Mesenchymal stem cell (in vitro differentiated cells and primary cell): ENCODE results near the gene EHD4.

Source experiments
- DNase-seq: peaks from one replicate; pipeline ENCODE4 v3.0.0-alpha.2; 2013
- H2AFZ ChIP-seq: one replicate; pipeline ENCODE4 v1.6.1; 2013; ENCODE audit warnings: low read depth, mild to moderate bottlenecking, control low read depth, inconsistent platforms, low read length, moderate library complexity
- H2AK5ac ChIP-seq: 2 replicates; pipeline ENCODE4 v1.6.1; 2013; ENCODE audit warnings: low read length, moderate library complexity, mild to moderate bottlenecking, inconsistent platforms; ENCODE audit not compliant: severe bottlenecking
- H2BK120ac ChIP-seq: one replicate; pipeline ENCODE4 v1.6.1; 2013; ENCODE audit warnings: low read depth, mild to moderate bottlenecking, inconsistent platforms, low read length, moderate library complexity
- H2BK12ac ChIP-seq, 2 experiments: one replicate each; pipeline ENCODE4 v1.6.1; 2013; ENCODE audit warnings: inconsistent platforms in 2 of 2, low read length in 2 of 2, mild to moderate bottlenecking in 2 of 2, moderate library complexity in 2 of 2, control low read depth in 1 of 2
- H2BK15ac ChIP-seq: one replicate; pipeline ENCODE4 v1.6.1; 2013; ENCODE audit warnings: mild to moderate bottlenecking, low read depth, inconsistent platforms; ENCODE audit not compliant: poor library complexity, severe bottlenecking
- H2BK5ac ChIP-seq: 2 replicates; pipeline ENCODE4 v1.6.1; 2013; ENCODE audit warnings: low read depth, mild to moderate bottlenecking, low read length, control low read depth, inconsistent platforms; ENCODE audit not compliant: poor library complexity, severe bottlenecking
- H3K14ac ChIP-seq, 2 experiments: one replicate each; pipeline ENCODE4 v1.6.1; 2013; ENCODE audit warnings: inconsistent platforms in 2 of 2, low read length in 2 of 2, control low read depth in 1 of 2, mild to moderate bottlenecking in 1 of 2, moderate library complexity in 1 of 2
- H3K18ac ChIP-seq, 2 experiments: one replicate each; pipeline ENCODE4 v1.6.1; 2013; ENCODE audit warnings: inconsistent platforms in 2 of 2, low read length in 2 of 2, control low read depth in 1 of 2, low read depth in 1 of 2, mild to moderate bottlenecking in 1 of 2
- H3K23ac ChIP-seq, 2 experiments: one replicate each; pipeline ENCODE4 v1.6.1; 2013; ENCODE audit warnings: inconsistent platforms in 2 of 2, low read length in 2 of 2, mild to moderate bottlenecking in 2 of 2, moderate library complexity in 2 of 2, control low read depth in 1 of 2
- H3K27ac ChIP-seq: 2 replicates; pipeline ENCODE4 v1.5.1; 2013; ENCODE audit warnings: mild to moderate bottlenecking, moderate library complexity, low read length, control low read depth, inconsistent platforms; ENCODE audit not compliant: poor library complexity, severe bottlenecking
- H3K27me3 ChIP-seq, 2 experiments: 2 replicates each; pipeline versions ENCODE4 v1.6.1 to v1.7.0; 2013; ENCODE audit warnings: low read length in 2 of 2, mild to moderate bottlenecking in 2 of 2, moderate library complexity in 2 of 2, control low read depth in 1 of 2, inconsistent platforms in 1 of 2; ENCODE audit not compliant: control insufficient read depth in 1 of 2, insufficient read depth in 1 of 2
- H3K36me3 ChIP-seq, 2 experiments: 2 replicates each; pipeline versions ENCODE4 v1.6.1 to v1.7.0; 2013; ENCODE audit warnings: low read length in 2 of 2, control low read depth in 1 of 2, inconsistent platforms in 1 of 2, low read depth in 1 of 2, mild to moderate bottlenecking in 1 of 2; ENCODE audit not compliant: insufficient read depth in 2 of 2, control insufficient read depth in 1 of 2
- H3K4ac ChIP-seq, 2 experiments: one replicate each; pipeline ENCODE4 v1.6.1; 2013; ENCODE audit warnings: inconsistent platforms in 2 of 2, low read length in 2 of 2, mild to moderate bottlenecking in 2 of 2, moderate library complexity in 2 of 2, control low read depth in 1 of 2, low read depth in 1 of 2
- H3K4me1 ChIP-seq: 2 replicates; pipeline ENCODE4 v1.6.1; 2013; ENCODE audit warnings: low read depth, low read length, control low read depth; ENCODE audit not compliant: control insufficient read depth, insufficient read depth
- H3K4me2 ChIP-seq: 2 replicates; pipeline ENCODE4 v1.6.1; 2013; ENCODE audit warnings: low read length, mild to moderate bottlenecking, inconsistent platforms; ENCODE audit not compliant: poor library complexity, severe bottlenecking
- H3K4me3 ChIP-seq, 2 experiments: 2 replicates each; pipeline versions ENCODE4 v1.5.1 to v1.7.0; 2013; ENCODE audit warnings: low read length in 2 of 2, mild to moderate bottlenecking in 2 of 2, control low read depth in 1 of 2, low read depth in 1 of 2; ENCODE audit not compliant: insufficient read depth in 1 of 2
- H3K79me1 ChIP-seq: replicated peaks from 2 replicates; pipeline ENCODE4 v1.6.1; 2013; ENCODE audit warnings: mild to moderate bottlenecking, control low read depth, low read length, inconsistent platforms; ENCODE audit not compliant: poor library complexity, severe bottlenecking
- H3K9ac ChIP-seq: 2 replicates; pipeline ENCODE4 v1.7.0; 2013; ENCODE audit warnings: mild to moderate bottlenecking, low read length, moderate library complexity
- H3K9me3 ChIP-seq: 2 replicates; pipeline ENCODE4 v1.7.0; 2013; ENCODE audit warnings: mild to moderate bottlenecking, low read length; ENCODE audit not compliant: control insufficient read depth
- H4K8ac ChIP-seq: one replicate; pipeline ENCODE4 v1.6.1; 2013; ENCODE audit warnings: inconsistent platforms, mild to moderate bottlenecking, low read length, moderate library complexity
- H4K91ac ChIP-seq: one replicate; pipeline ENCODE4 v1.6.1; 2013; ENCODE audit warnings: mild to moderate bottlenecking, low read length, inconsistent platforms
- WGBS: methylation state at CpG from one replicate; pipeline ENCODE4 v1.1.7; 2013; ENCODE audit warnings: mixed read lengths; 5-methylcytosine and 5-hydroxymethylcytosine counted together

Gene EHD4

DNA sequence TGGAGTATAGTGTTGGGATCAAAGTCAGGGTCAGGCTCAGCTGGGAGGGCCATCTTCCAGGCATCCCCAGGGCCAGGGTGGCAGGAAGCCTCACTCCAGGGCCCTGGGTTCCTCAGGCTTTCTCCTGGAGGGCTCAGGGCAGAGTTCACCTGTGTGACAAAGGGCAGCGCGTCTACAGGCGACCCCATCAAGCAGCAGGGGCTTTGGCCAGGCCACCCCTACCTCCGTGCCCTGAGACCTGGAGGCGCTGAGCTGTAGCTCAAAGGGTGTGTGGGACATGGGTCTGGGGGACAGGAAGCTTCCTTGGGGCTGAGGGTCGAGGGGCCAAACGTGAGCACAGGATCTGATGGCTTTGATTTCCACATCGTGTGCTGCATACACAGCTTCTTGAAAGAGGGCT is 91.3 kb downstream of the EHD4 start:
- Histone ChIP-seq H3K4ac (no peak overlapping the region), H2BK12ac (no peak overlapping the region), H3K14ac (no peak overlapping the region), H3K27me3 (peaks cover 6 to 47% of the 10 kb centered on the region in 2 experiments), H3K23ac (no peak overlapping the region), H3K9me3 (no peaks in the 10 kb centered on the region), H2BK15ac (no peak overlapping the region), H3K36me3 (peaks cover 0 to 62% of the 10 kb centered on the region in 2 experiments), H3K4me3 (no peak overlapping the region), H3K18ac (no peak overlapping the region), H2BK5ac (no peak overlapping the region), H3K79me1 (no peaks in the 10 kb centered on the region), H3K27ac (no peak overlapping the region), H2BK120ac (no peak overlapping the region), H3K4me1 (peaks cover 26% of the 10 kb centered on the region), H2AFZ (no peak overlapping the region), H4K8ac (no peak overlapping the region), H4K91ac (no peak overlapping the region), H3K4me2 (no peak overlapping the region), H2AK5ac (no peak overlapping the region), H3K9ac (no peak overlapping the region)
- no peak for DNase-seq
- 84% methylated on average over 8 of the region's 8 CpGs for WGBS

DNA sequence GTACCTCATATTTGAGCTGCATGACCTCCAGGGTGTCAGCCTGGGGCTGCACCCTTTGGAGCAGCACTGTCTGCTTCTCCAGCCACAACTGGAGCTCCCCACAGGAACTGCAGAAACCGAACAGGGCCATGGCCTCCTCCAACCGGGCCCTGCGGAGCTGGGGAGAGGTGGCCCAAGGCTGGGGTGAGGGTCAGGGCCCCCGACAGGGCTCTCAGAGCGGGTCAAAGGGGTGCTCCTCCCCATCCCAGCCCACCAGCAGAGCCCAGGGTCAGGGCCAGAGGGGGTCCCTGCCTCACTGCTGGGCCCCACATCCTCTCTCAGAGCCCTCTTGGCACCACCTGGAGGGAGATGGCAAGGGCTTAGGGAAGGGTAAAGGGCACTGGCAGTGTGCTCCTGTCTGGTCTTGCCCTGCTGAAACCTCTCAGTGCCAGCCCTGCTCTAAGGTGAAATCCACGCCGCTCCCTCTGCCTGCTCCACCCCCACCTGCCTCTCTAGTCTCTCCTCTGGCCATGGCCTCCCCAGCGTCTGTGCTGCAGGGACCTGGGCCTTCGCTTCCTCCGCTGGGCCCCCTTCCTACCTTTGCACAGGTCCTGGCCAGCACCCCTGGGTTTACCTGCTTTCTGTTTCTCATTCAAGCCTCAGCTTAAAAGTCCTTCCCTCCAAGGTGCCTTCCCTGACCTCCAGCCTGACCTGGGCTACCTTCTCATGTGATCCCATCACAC is 92.0 kb downstream of the EHD4 start:
- Histone ChIP-seq H3K14ac (no peak overlapping the region), H3K4me2 (no peak overlapping the region), H2AFZ (no peak overlapping the region), H3K18ac (no peak overlapping the region), H3K9ac (no peak overlapping the region), H4K8ac (no peak overlapping the region), H3K27ac (no peak overlapping the region), H3K36me3 (peaks cover 0 to 63% of the 10 kb centered on the region in 2 experiments), H3K4me3 (no peak overlapping the region), H3K27me3 (peaks cover 6 to 52% of the 10 kb centered on the region in 2 experiments), H3K4me1 (peaks cover 22% of the 10 kb centered on the region), H4K91ac (no peak overlapping the region), H2BK12ac (no peak overlapping the region), H2AK5ac (no peak overlapping the region), H2BK120ac (no peak overlapping the region), H2BK5ac (no peak overlapping the region), H3K4ac (no peak overlapping the region), H2BK15ac (no peak overlapping the region), H3K9me3 (no peaks in the 10 kb centered on the region), H3K79me1 (no peaks in the 10 kb centered on the region), H3K23ac (no peak overlapping the region)
- WGBS: 91% methylated on average over 8 of the region's 10 CpGs
- DNase-seq: no peak

DNA sequence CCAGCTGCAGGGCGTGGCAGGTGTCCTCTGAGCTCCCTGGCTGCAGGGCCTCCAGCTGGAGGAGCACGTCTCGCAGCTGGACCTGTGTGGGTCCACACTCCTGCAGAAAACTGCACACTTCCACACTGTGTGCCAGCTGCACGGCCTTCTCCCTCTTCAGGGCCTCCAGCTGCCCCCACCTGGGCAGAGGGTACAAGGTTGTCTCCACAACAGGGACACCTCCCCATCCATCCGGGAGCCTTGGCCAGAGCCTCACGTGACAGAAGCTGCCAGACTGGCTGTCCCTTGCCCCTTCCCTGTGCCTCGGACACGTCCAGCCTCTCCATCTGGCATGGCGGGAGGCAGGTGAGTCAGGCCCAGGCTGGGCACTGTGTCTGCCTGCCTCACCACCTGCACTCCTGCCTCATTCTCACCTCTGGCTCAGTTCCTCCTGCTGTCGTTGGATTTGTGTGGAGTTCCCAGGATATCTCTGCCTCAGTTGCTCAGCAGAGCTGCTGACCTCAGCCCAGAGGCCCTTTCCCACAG is 93.0 kb downstream of the EHD4 start:
- no peak overlapping the region for H2BK5ac ChIP-seq
- no peak overlapping the region for H3K4me2 ChIP-seq
- no peak overlapping the region for H3K4ac ChIP-seq
- H3K36me3 ChIP-seq: peaks cover 0 to 73% of the 10 kb centered on the region in 2 experiments
- no peak overlapping the region for H3K18ac ChIP-seq
- 90% methylated on average over 10 of the region's 10 CpGs for WGBS
- H3K9me3 ChIP-seq: no peaks in the 10 kb centered on the region
- H2AK5ac ChIP-seq: no peak overlapping the region
- H3K79me1 ChIP-seq: no peaks in the 10 kb centered on the region
- no peak for DNase-seq
- H2AFZ ChIP-seq: no peak overlapping the region
- H3K4me3 ChIP-seq: no peak overlapping the region
- no peak overlapping the region for H4K8ac ChIP-seq
- no peak overlapping the region for H3K27ac ChIP-seq
- no peak overlapping the region for H2BK15ac ChIP-seq
- peaks cover 6 to 57% of the 10 kb centered on the region in 2 experiments for H3K27me3 ChIP-seq
- no peak overlapping the region for H3K14ac ChIP-seq
- H3K4me1 ChIP-seq: peaks cover 22% of the 10 kb centered on the region
- H2BK120ac ChIP-seq: no peak overlapping the region
- H3K23ac ChIP-seq: no peak overlapping the region
- H4K91ac ChIP-seq: no peak overlapping the region
- no peak overlapping the region for H2BK12ac ChIP-seq
- no peak overlapping the region for H3K9ac ChIP-seq

DNA sequence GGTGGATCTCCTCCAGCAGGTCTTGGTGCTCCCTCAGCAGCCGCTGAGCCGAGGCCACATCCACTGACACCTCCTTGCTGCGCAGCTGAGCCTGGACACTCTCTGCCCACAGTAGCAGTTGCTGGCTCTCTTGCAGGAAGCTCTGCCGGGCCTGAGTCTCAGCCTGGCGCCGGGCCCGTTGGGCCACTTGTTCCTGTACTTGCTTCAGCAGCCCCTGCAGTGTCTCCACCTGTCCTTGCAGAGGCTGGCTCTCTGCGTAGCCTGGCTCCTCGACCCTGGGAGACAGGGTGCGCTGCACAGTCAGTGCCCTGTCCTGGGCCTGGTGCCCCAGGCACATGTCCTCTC is 94.0 kb downstream of the EHD4 start:
- Histone ChIP-seq H3K4me1 (peaks cover 22% of the 10 kb centered on the region), H3K18ac (no peak overlapping the region), H3K4me2 (no peak overlapping the region), H2BK12ac (no peak overlapping the region), H2AFZ (no peak overlapping the region), H3K27me3 (peaks cover 6 to 58% of the 10 kb centered on the region in 2 experiments), H2BK15ac (no peak overlapping the region), H3K9ac (no peak overlapping the region), H3K4me3 (no peak overlapping the region), H2BK5ac (no peak overlapping the region), H3K4ac (no peak overlapping the region), H3K23ac (no peak overlapping the region), H3K27ac (no peak overlapping the region), H4K91ac (no peak overlapping the region), H3K36me3 (peaks cover 0 to 75% of the 10 kb centered on the region in 2 experiments), H2BK120ac (no peak overlapping the region), H3K79me1 (no peaks in the 10 kb centered on the region), H4K8ac (no peak overlapping the region), H2AK5ac (no peak overlapping the region), H3K9me3 (no peaks in the 10 kb centered on the region), H3K14ac (no peak overlapping the region)
- 94% methylated on average over 10 of the region's 10 CpGs for WGBS
- DNase-seq: no peak
